DND-41 (cell line): ENCODE results near the gene FSHR.

Experiments used
- ATAC-seq: fragments of 200-7000 bp; cut with Tn5 transposase; 3 replicates; pipeline ENCODE4 v1.9.1; 2021; ENCODE audit warnings: low read depth; ENCODE audit not compliant: insufficient read depth
- DNase-seq: peaks from one replicate; pipeline ENCODE4 v3.0.0-alpha.2; 2020
- H2AFZ ChIP-seq: 2 replicates; pipeline ENCODE4 v1.6.0; 2012; ENCODE audit warnings: low read depth, low read length
- H3K27ac ChIP-seq: 2 replicates; pipeline ENCODE4 v1.5.1; 2012; ENCODE audit warnings: low read length, inconsistent platforms
- H3K27me3 ChIP-seq: fragments of 200-600 bp; sonication (generic); 2 replicates; pipeline ENCODE4 v1.6.0; 2012; ENCODE audit warnings: low read length, mild to moderate bottlenecking, inconsistent platforms; ENCODE audit not compliant: insufficient read depth, poor library complexity
- H3K36me3 ChIP-seq: 2 replicates; pipeline ENCODE4 v1.5.1; 2012; ENCODE audit warnings: low read length, inconsistent platforms; ENCODE audit not compliant: insufficient read depth
- H3K4me1 ChIP-seq: 2 replicates; pipeline ENCODE4 v1.5.1; 2012; ENCODE audit warnings: mild to moderate bottlenecking, low read length; ENCODE audit not compliant: insufficient read depth
- H3K4me2 ChIP-seq: 2 replicates; pipeline ENCODE4 v1.6.0; 2012; ENCODE audit warnings: mild to moderate bottlenecking, moderate library complexity, low read length, inconsistent platforms; ENCODE audit not compliant: insufficient read depth
- H3K4me3 ChIP-seq, 2 experiments: fragments of 200-600 bp in 1 of 2; shearing (Covaris generic) in 1 of 2; 2 replicates each; pipeline ENCODE4 v1.5.1; 2012 to 2016; ENCODE audit warnings: inconsistent platforms in 2 of 2, low read length in 2 of 2, mild to moderate bottlenecking in 2 of 2, low read depth in 1 of 2, moderate library complexity in 1 of 2
- H3K79me2 ChIP-seq: 2 replicates; pipeline ENCODE4 v1.6.0; 2012; ENCODE audit warnings: low read length, inconsistent platforms; ENCODE audit not compliant: insufficient read depth
- H3K9ac ChIP-seq: 2 replicates; pipeline ENCODE4 v1.6.0; 2012; ENCODE audit warnings: low read depth, mild to moderate bottlenecking, inconsistent platforms, low read length, moderate library complexity
- H3K9me3 ChIP-seq: 2 replicates; pipeline ENCODE4 v1.5.1; 2012; ENCODE audit warnings: low read length, moderate library complexity, mild to moderate bottlenecking, inconsistent platforms; ENCODE audit not compliant: insufficient read depth, severe bottlenecking
- H4K20me1 ChIP-seq: 2 replicates; pipeline ENCODE4 v1.6.0; 2012; ENCODE audit warnings: low read length; ENCODE audit not compliant: insufficient read depth
- EZH2 ChIP-seq: IDR thresholded peaks from 3 replicates; pipeline ENCODE4 v1.6.1; 2012; ENCODE audit warnings: borderline replicate concordance, low read depth, mild to moderate bottlenecking, moderate library complexity, low read length, inconsistent platforms; ENCODE audit not compliant: severe bottlenecking
- TF ChIP-seq, protein P1 (sequence below): IDR thresholded peaks from 2 replicates; pipeline ENCODE4 v1.5.1; 2012; ENCODE audit warnings: borderline replicate concordance, low read length, moderate library complexity, mild to moderate bottlenecking; ENCODE audit not compliant: poor library complexity, severe bottlenecking; ENCODE audit errors: extremely low read depth

FSHR gene

GRCh38 chr2:49029406-49029805 lies 124.9 kb downstream of the FSHR start:
- no peaks in the 10 kb centered on the region for H3K27me3 ChIP-seq
- H4K20me1 ChIP-seq, result no peaks in the 10 kb centered on the region
- H3K9me3 ChIP-seq, result no peaks in the 10 kb centered on the region
- no peak overlapping the region for H3K9ac ChIP-seq
- H3K36me3 ChIP-seq, result no peaks in the 10 kb centered on the region
- ATAC-seq (no peak), DNase-seq (no peak)
- H3K4me1 ChIP-seq, result no peaks in the 10 kb centered on the region
- no peak overlapping the region for H2AFZ ChIP-seq
- no peaks in the 10 kb centered on the region for H3K79me2 ChIP-seq
- no peak for TF ChIP-seq EZH2
- TF ChIP-seq, protein P1, sequence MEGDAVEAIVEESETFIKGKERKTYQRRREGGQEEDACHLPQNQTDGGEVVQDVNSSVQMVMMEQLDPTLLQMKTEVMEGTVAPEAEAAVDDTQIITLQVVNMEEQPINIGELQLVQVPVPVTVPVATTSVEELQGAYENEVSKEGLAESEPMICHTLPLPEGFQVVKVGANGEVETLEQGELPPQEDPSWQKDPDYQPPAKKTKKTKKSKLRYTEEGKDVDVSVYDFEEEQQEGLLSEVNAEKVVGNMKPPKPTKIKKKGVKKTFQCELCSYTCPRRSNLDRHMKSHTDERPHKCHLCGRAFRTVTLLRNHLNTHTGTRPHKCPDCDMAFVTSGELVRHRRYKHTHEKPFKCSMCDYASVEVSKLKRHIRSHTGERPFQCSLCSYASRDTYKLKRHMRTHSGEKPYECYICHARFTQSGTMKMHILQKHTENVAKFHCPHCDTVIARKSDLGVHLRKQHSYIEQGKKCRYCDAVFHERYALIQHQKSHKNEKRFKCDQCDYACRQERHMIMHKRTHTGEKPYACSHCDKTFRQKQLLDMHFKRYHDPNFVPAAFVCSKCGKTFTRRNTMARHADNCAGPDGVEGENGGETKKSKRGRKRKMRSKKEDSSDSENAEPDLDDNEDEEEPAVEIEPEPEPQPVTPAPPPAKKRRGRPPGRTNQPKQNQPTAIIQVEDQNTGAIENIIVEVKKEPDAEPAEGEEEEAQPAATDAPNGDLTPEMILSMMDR, result no peak
- no peak overlapping the region for H3K27ac ChIP-seq
- H3K4me2 ChIP-seq, result no peak overlapping the region
- H3K4me3 ChIP-seq, result no peak overlapping the region

GRCh38 chr2:49028101-49028500 lies 126.2 kb downstream of the FSHR start:
- Histone ChIP-seq H3K4me1 (no peaks in the 10 kb centered on the region), H3K79me2 (no peaks in the 10 kb centered on the region), H4K20me1 (no peaks in the 10 kb centered on the region), H2AFZ (no peak overlapping the region), H3K36me3 (no peaks in the 10 kb centered on the region), H3K9ac (no peak overlapping the region), H3K27me3 (no peaks in the 10 kb centered on the region), H3K4me3 (no peak overlapping the region), H3K4me2 (no peak overlapping the region), H3K27ac (no peak overlapping the region), H3K9me3 (no peaks in the 10 kb centered on the region)
- TF ChIP-seq EZH2, result no peak
- TF ChIP-seq, protein P1, result no peak
- DNase-seq (no peak), ATAC-seq (no peak)

GRCh38 chr2:49026706-49027105 lies 127.6 kb downstream of the FSHR start:
- Histone ChIP-seq H3K27me3 (no peaks in the 10 kb centered on the region), H4K20me1 (no peaks in the 10 kb centered on the region), H3K36me3 (no peaks in the 10 kb centered on the region), H2AFZ (no peak overlapping the region), H3K4me3 (no peak overlapping the region), H3K27ac (no peak overlapping the region), H3K9ac (no peak overlapping the region), H3K4me2 (no peak overlapping the region), H3K9me3 (no peaks in the 10 kb centered on the region), H3K79me2 (no peaks in the 10 kb centered on the region), H3K4me1 (no peaks in the 10 kb centered on the region)
- no peak for DNase-seq
- no peak for ATAC-seq
- no peak for TF ChIP-seq EZH2
- TF ChIP-seq, protein P1, result no peak

- Histone ChIP-seq H3K79me2 (no peaks in the 10 kb centered on the region), H3K27ac (no peak overlapping the region), H3K27me3 (no peaks in the 10 kb centered on the region), H3K4me1 (no peaks in the 10 kb centered on the region), H3K4me3 (no peak overlapping the region), H3K9me3 (no peaks in the 10 kb centered on the region), H4K20me1 (no peaks in the 10 kb centered on the region), H3K4me2 (no peak overlapping the region), H3K9ac (no peak overlapping the region), H3K36me3 (no peaks in the 10 kb centered on the region), H2AFZ (no peak overlapping the region)
- TF ChIP-seq, protein P1, result no peak
- no peak for TF ChIP-seq EZH2
- no peak for ATAC-seq
- no peak for DNase-seq
Measured at GRCh38 chr2:49021271-49021670, 133.0 kb downstream of the FSHR start.
